Coronary artery (tissue), 2 donors: ENCODE results near the gene KATNAL1.

Source experiments
- DNase-seq: peaks from one replicate; pipeline ENCODE4 v3.0.0-alpha.2; 2017; ENCODE audit warnings: low spot score
- H3K27ac ChIP-seq, 2 donors: fragments of 200-600 bp; sonication (generic); one replicate each; pipeline ENCODE4 v1.5.1; 2016 to 2019
- H3K4me3 ChIP-seq: fragments of 200-600 bp; sonication (generic); 2 replicates; pipeline ENCODE4 v1.5.1; 2016; ENCODE audit warnings: mild to moderate bottlenecking, moderate library complexity
- TF ChIP-seq, protein P1 (sequence below): fragments of 200-600 bp; sonication (generic); IDR thresholded peaks from one replicate; pipeline ENCODE4 v1.5.1; 2019; ENCODE audit warnings: antibody characterized with exemption

The KATNAL1 gene

DNA sequence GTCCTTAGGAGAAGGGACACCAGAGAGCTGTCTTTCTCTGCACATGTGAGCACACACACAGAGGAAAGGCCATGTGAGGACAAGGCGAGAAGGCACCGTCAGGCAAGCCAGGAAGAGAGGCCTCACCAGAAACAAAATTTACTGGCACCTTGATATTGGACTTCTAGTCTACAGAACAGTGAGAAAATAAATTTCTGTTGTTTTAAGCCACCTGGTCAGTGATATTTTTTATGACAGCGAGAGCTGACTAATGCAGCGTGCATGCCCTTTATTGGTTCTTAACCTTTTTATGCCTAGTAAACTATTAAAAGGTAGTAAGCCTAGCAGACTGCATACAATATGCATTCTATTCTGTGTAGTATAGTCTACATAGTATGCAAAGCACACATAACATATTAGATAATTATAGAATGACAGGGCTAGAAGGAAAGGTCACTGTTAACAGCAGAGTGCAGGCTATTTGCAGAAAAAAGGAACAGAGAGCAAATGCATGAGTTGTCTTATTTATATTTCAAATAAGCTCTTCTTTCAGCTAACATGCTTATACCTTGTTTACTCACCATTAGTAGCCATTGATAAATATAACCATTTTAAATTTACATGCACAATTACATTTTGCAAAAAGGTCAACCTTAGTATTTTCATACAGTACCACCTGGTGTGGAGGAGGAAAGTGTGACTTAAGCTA lies 25.2 kb upstream of the KATNAL1 start:
- no peak for DNase-seq
- Histone ChIP-seq H3K27ac (no peak overlapping the region), H3K4me3 (no peak overlapping the region)
- TF ChIP-seq, protein P1, sequence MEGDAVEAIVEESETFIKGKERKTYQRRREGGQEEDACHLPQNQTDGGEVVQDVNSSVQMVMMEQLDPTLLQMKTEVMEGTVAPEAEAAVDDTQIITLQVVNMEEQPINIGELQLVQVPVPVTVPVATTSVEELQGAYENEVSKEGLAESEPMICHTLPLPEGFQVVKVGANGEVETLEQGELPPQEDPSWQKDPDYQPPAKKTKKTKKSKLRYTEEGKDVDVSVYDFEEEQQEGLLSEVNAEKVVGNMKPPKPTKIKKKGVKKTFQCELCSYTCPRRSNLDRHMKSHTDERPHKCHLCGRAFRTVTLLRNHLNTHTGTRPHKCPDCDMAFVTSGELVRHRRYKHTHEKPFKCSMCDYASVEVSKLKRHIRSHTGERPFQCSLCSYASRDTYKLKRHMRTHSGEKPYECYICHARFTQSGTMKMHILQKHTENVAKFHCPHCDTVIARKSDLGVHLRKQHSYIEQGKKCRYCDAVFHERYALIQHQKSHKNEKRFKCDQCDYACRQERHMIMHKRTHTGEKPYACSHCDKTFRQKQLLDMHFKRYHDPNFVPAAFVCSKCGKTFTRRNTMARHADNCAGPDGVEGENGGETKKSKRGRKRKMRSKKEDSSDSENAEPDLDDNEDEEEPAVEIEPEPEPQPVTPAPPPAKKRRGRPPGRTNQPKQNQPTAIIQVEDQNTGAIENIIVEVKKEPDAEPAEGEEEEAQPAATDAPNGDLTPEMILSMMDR, result no peak

DNA sequence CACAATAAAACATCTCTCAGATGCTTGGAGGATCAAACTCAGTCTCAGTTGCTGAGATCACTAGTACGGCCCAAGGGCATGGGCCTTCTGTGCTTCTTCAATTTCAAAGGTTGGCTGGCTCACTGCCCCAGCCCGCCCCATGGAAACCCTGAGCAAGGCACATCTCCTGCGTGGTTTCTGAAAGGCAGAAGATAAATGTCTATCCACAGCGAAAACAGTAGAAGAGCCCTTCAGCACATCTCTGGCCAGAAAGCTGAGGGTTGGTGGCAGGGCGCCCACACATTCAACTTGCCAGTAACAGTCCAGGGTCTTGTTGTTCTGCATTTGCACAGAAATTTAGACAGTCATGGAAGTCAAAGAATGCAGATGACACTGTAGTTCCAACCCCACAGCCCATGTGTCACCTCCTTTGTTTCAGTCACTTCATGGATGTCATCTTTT lies 24.0 kb upstream of the KATNAL1 start:
- Histone ChIP-seq H3K4me3 (no peak overlapping the region), H3K27ac (peak overlapping the region in 1 of 2 donors; percentile 35)
- no peak for DNase-seq
- TF ChIP-seq, protein P1, result no peak

DNA sequence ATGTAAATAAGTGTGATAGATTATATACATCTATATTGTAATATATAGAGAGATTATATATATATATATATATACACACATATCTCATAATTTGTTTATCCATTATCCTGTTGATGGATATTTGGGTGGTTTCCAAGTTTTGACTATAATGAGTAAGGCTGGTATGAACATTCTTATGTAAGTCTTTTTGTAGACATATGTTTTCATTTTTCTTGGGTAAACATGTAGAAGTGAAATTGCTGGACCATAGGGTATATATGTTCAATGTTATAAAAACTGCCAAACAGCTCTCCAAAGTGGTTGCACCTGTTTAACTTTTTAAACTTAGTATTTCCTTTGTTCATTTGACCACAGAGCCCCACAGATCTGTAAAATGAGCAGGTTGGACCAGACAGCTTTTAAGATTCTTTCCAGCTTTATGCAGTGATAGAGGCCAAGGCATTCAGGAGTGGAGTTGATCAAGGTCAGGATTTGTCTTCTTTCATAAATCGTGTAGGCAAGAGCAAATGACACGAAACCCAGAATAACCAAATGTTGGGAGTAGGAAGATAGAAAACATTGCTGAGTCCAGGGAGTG lies 21.7 kb upstream of the KATNAL1 start:
- TF ChIP-seq, protein P1, result no peak
- Histone ChIP-seq H3K4me3 (no peak overlapping the region), H3K27ac (no peak overlapping the region)
- no peak for DNase-seq

DNA sequence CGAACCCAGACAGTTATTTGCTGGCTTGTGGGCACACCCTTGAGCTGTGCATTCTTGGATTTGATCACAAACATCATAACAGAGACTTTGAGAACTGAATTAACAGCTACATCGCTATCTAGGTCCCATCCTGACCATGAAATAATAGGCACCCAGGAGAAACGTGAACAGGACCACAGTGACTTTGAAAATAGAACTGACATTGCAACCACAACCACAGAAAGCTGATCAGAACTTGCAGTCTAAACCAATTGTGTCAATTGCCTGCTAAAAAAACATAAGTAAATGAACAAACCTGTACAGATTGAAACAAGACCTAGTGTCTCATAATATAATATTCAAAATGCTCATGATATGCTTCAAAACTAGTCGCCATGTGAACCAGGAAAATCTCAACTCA lies 18.3 kb upstream of the KATNAL1 start:
- no peak overlapping the region for H3K27ac ChIP-seq
- TF ChIP-seq, protein P1, result no peak
- no peak overlapping the region for H3K4me3 ChIP-seq
- no peak for DNase-seq

DNA sequence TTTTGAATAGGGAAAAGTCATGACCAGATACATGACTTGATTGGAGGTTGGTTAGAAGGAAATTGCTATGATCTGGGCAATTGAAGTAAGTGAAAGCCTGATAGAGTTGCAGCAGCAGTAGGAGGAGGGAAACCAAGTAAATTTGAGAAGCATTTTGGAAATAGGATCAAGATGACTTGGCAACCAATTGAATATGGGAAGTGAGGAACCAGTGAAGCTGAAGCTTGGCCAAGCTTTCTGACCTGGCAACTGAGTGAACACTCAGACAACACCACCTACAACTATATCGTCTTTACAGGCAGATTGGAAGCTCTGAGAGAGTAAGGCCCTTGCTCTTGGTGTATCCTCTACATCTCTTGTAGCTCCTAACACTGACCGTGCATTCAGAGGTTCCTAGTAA lies 16.2 kb upstream of the KATNAL1 start:
- Histone ChIP-seq H3K27ac (no peak overlapping the region), H3K4me3 (no peak overlapping the region)
- TF ChIP-seq, protein P1, result no peak
- DNase-seq, result no peak

DNA sequence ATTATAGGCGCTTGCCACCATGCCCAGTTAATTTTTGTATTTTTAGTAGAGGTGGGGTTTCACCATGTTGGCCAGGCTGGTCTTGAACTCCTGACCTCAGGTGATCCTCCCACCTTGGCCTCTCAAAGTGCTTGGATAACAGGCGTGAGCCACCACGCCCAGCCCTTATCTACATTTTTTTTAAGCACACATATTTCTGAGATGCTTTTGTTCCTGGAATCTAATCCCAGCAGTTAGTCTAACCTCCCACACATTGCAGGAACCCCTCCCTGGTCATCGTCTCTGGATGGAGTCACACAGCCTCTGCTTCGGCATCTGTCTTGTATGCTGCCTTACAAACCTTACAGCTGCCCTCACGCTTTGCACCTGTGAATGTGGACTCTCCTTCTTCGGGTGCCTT lies 15.1 kb upstream of the KATNAL1 start:
- TF ChIP-seq, protein P1, result no peak
- Histone ChIP-seq H3K4me3 (no peak overlapping the region), H3K27ac (no peak overlapping the region)
- DNase-seq, result no peak

DNA sequence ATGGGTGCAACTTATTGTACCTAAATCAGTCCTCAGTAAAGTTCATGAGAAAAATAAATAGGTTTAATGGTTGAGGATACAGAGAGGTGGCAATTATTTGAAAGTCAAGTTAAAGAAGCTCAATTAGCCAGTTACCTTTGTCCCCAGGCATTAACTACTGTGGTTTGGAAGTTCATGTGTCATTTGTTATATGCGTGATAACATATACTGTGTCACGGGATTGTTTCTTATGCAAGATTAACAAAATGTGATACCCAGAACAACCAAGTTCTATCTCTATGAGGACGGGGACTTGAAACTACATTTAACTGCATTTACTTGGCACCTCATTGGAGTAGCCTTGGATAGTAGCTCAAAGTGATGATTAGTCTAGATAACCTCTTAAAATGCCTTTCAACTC lies 13.9 kb upstream of the KATNAL1 start:
- H3K4me3 ChIP-seq, result no peak overlapping the region
- no peak for DNase-seq
- TF ChIP-seq, protein P1, result no peak

More for the DNA sequence above, 13.9 kb upstream of the KATNAL1 start:
- H3K27ac ChIP-seq, result no peak overlapping the region
